GM21723 (cell line): ENCODE measurements around the gene CCDC85C.
A peak's percentile ranks its signal among the peaks of the same experiment; 100 is the strongest.

ENCODE experiments used
- ATAC-seq: cut with Tn5 transposase; IDR thresholded peaks from one replicate; pipeline ENCODE4 v1.9.1; 2021; ENCODE audit warnings: mild to moderate bottlenecking, moderate library complexity; ENCODE audit not compliant: unreplicated experiment

Gene CCDC85C

DNA sequence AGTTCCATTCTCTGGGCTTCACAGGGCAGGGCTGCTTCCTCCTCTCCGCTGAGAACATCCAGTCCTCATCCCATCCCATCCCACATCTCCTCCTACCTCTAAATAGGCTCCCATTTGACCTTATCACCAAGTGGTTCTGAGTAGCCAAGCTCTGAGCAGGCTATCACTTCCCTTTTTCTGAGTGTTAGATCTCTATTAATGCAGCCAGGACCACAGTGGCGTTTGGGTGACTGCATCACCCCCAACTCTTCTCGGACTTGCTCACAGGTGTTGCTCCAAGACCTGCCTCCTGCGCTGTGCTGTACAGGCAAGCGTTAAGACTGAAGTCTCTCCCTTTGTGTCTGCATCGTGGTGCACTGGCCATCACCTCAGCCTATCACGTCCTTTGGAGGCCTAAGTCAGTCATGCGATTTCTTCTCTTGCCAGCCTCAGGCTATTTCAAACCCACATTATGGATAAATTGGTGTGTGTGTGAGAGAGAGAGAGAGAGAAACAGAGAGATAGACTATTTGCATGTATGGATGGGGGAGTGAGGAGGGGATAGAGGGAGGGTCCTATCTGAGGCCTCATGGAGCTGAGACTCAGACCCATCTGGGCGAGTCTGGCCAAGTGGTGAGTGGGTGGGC, 28.5 kb upstream of the CCDC85C start:
- no peak for ATAC-seq

DNA sequence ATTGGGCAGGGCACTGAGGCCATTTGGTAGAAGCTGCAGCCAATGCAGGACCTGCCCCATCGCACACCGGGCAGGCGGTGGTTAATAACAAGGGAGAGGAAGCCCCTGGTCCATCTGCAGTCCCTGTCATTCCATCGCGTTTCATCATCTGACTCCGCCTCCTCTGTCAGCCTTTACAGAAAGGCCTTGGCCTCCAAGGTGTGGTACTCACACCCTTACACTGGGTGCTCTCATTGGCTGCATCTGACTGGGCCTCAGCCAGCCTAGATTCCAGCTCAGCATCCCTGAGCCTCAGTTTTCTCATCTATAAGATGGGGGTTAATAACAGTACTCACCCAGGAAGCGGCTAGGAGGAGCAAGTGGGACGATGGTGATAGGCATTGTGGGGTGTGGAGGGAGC, 26.2 kb upstream of the CCDC85C start:
- ATAC-seq: no peak

DNA sequence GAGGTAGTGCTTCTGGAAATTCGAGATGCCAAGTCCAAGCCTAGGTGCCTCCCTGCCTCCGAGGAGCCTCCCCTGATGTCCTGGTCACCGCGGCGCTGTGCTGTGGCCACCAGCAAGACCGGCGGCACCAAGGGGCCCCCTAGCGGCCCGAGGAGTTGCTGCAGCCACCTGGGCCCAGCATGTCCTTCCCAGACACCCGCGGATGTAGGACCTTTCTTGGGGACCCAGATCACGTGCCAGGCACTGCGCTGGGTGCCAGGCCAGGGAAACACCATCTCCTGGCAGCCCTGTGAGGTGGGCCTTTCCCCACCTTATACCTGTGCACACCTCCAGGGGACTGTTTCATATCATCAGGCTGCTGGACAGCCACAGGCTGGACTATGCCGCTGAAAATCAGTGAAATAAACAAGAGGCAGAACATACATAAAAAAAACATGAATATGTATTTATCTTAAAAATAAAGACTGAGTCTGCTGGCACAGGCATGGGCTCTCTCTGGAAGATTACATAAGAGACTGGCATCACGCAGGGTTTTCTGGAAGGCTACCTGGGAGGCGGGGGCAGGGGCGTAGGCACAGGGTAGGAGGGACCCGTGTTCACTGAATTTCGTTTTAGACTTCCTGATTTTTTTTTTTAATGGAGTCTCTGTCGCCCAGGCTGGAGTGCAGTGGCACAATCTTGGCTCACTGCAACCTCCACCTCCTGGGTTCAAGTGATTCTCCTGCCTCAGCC, 25.0 kb upstream of the CCDC85C start:
- ATAC-seq: peak; percentile 71

DNA sequence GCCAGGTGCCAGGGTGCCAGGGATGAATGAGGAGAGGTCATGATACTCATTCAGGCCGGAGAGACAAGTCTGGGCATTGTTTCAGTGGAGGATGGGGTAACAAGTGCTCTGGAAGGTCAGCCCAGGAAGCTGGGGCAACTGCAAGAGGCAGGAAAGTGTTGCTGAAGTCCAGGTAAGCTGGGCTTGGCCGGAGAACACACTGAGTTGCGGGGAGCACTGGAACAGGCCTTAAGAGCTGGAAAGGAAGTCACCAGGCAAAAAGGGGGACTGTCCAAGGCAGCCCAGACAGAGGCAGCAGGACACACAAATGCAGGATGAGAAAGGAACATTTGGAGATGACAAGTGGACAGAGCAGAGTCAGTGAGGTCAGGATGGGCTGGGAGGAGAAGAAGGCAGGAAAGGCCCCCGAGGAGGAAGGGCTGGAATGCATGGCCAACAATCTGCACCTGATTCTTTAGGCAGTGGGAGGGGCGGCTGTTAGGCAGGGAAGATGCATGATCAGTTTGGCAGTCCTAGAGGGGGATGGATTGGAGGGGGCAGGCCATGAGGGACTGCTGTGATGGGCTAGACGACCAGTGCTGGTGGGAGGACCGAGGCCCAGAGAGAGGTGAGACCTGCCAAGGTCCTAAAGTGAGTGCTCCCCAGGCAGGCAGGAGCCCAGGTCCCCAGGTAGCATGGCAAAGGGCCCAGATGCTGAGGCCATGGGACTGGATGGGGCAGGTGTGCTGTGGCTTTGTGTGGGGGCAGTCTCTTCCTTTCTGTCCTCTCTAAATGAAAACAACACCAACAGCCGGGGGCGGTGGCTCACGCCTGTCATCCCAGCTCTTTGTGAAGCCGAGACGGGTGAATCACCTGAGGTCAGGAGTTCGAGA, 23.7 kb upstream of the CCDC85C start:
- ATAC-seq: no peak

DNA sequence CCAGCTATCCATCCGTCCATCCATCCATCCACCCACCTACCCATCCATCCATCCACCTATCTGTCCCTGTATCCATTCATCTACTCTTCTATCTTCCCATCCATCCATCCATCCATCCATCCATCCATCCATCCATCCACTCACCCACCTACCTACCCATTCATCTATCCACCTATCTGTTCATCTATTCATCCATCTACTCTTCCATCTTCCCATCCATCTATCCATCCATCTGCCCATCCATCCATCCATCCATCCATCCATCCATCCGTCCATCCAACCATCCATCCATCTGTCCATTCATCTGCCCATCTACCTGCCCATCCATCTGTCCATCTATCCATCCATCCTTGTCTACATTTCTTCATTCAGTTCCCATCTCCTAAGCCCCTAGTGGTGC, 23.1 kb upstream of the CCDC85C start:
- no peak for ATAC-seq

DNA sequence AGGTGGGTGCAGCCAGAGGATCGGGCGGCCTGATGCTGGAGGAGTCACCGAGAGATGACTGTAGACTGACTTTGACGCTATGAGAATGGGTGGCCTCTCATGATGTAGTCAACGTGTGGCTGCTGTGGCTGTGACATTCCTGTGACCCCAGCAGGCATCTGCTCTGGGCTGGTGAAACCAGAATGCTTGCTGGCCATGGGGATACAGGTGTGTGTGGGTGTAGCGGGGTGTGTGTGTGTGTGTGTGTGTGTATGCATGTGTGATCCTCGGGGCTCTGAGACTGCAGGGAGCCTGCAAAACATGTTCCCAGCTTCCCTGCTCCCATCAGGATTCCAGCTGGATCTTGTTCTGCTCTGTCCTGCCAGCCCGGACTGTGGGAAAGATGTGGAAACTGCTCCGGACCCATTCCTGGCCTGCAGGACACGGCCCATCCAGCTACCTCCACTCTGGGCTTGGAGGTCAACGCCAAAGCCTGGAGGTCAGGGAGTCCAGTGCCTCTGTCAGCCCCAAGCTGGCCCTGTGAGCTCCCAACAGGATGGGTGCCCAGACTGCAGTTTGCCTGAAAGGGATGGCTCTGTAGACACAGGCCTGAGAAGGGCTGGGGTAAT, 22.1 kb upstream of the CCDC85C start:
- no peak for ATAC-seq

DNA sequence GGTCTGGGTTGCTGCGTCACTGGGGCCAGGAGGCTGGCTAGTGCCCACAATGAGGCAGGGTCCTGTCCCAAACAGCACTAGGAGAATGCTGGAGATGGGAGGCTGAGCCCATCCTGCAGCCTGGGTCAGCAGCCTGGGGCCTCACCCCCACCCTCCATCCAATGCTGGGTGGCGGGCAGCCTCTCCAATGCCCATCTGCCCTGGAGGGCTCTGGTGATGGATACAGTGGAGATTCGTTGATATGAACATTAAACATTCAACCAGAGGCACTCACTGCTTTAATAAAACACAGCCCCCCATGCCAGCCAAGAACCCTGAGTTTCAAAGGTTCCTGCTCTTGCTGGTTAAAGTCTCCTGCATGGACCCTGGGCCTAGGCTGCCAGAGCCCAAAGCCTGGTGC, 21.5 kb upstream of the CCDC85C start:
- ATAC-seq: no peak

DNA sequence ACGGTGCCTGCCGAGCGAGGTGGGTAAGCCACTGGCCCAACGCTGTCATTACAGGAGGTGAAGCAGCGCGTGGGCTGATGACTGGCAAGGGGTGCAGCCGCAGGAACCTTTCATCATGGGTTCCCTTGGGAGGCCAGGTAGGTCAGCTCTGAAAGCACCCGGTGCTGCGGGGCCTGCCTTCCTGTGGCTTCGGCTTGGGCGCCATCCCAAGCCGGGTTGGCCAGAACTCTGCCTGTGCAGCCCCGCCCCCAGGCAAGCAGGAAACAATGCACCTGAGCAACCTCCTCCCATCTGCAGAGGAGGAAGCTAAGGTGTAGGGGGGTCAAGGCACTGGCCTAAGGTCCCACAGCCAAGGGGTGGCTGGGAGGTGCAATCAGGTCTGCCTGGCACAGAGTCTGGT, 21.0 kb upstream of the CCDC85C start:
- ATAC-seq: no peak

DNA sequence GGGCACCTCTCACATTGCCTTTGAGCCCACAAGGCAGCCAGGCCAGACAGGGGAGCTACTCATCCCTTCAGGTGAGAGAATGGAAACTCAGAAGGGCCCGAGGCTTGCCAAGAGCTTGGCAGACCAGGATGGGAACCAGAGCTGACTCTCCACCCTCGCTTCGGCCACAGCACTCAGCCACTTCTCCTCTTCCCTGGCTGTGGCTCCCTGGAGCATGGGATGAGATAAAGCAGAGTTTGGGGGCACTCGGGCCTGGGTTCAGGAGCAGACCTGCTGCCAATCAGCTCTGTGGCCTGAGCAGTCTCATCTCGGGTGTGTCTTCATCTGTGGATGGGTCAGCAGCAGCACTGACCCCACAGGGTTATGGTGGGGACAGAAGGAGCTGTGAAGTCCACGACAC, 20.0 kb upstream of the CCDC85C start:
- no peak for ATAC-seq

DNA sequence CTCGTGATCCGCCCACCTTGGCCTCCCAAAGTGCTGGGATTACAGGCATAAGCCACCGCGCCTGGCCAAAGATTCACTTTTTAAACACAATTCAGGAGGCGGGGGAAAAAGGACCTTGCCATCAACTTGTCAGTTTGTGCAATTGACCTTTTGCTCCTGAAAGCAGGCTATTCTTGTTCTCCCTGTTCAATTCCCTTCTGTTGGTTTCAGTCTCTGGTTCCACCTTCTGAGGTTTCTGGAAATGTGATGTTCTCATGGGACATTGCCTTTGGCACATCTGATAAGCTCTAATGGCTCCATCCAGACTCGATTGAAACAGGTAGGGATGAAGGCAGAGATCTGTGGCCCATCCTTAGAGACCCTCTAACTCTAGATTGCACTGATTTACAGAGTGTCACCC, 17.9 kb upstream of the CCDC85C start:
- ATAC-seq: no peak

DNA sequence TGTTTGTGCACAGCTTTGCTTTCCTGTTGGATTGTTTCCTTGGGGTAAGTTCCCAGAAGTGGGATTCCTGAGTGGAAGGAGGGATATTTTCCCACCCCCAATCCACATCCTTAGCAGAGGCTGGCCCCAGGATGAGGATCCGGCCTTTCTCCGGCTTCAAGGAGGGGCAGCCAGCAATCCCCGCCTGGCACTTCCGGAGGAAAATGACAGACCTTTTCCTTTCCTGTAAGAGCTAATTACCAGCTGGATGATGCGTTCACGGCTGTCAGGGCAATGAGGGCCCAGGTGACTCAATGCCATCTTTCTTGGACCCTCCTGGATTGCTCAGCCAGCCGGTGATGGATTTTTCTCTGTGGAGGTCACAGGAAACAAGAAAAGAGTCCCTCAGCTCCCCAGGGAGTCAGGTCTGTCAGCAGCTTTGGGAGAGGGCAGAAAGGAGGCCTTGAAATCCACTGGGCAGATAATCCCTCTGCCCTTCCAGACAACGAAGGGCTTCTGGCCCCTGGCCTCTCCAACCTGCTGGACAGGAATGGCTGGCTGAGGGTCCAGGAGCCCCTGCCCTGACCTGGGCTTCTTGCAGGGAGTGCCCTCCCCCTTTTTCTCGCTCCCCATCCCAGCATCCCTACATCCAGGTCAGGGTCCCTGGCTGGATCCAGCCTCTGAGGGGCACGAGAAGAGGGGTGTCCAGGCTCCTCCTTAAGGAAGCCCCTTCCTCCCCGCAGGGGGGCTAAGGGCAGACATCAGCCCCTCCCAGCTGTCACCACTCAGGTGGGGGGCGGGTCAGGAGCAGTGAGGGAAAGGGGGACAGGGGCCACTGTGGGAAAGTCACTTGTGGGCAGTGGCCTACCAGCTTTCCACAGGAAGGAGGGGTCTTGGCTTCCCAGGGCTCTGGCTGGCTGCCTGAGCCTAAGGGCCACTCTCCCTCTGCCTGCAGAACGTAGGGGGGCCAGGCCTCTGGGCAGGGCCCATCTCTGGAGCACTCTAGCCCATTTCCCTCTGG, 16.1 kb upstream of the CCDC85C start:
- ATAC-seq: no peak

DNA sequence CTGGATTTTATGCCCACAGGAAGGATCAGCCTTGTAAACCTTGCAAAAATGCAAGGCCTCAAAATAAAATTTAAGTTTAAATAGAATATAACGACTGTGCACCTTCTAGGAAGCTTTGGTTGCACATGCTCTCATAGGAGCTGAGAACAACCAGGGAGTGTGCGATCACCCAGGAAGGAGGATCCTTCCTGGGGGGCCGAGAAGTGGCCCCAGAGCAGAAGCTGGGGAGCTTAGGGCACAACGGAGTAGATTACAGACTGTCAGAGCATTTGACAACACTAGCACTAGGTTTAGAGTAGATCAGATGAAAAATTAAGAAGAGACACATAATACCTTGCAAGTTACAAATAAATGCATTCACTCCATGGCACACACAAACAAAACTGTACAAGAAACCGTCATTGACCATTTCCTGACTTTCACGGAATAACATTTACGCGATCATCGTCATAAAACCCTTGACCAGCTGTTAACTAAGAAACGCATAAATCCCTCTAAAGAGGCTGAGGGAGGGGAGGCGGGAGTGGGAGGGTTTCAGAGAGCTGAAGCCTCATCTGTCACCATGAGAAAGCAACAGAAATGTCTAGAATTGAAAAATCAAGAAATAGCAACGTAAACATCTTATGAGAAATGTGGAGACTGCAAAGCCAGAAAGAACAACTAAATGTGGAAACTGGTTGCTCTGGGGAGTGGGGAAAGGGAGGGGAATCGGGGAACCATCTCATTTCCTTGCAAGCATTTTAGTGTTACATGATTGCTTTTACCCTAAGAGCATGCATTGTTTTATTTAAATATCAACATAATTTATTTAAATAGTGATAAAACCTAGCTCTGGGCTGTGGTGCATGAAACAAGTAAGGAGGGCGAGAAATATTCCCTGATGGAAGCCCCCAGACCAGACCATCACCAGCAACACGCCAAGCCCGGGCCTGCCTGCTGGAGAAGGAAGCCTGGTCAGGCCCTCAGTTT, 13.1 kb upstream of the CCDC85C start:
- ATAC-seq: no peak

DNA sequence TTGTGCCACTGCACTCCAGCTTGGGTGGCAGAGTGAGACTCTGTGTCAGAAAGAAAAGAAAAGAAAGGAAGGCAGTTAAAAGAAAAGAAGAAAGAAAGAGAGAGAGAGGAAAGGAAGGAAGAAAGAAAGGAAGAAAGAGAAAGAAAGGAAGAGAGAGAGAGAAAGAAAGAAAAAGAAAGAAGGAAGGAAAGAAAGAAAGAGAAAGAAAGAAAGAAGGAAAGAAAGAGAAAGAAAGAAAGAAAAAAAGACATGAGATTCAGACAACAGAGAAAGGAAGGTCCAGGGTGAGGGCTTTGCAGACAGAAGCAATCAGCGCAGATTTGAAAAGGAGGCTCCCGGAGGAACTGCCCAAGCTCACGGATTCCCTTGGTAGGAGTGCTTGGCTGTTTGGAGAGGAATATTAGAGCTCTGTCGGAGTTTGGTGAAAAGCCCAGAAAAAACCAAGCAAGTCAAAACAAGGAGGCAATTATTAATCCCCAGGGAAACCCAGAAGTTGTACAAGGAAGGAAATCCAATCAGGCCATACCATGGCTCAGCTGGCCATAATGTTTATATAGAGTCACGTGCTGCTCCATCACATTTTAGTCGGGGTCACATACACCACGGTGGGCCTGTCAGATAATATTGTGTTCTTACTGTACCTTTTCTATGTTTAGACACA, 11.6 kb upstream of the CCDC85C start:
- no peak for ATAC-seq

DNA sequence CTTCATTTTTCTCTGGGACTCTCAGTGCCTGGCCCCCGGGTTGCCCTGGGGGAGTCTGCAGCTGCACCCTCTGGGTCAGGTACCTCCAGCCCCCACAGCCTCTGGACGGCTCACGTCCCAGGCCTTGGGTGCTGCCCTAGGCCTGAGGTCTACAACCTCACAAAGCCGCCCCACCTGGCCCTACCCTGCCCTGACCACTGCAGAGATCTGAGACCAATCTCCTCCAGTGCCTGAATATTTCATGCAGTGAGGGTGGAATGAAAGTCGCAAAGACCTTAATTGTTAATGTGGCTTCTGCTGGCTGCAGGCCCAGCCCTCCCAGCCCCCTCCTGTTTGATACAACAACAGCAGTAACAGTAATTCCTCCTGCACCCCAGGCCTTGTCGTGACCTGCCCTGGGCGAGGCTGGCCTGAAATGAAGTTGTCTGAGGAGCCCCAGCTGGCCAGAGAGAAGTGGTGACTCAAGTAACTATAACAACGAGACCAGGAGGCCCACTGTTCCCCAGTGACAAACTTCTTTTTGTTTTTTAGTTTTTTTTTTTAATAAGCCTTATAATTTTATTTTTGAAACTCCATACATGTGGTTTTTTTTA, 8.8 kb upstream of the CCDC85C start:
- no peak for ATAC-seq

DNA sequence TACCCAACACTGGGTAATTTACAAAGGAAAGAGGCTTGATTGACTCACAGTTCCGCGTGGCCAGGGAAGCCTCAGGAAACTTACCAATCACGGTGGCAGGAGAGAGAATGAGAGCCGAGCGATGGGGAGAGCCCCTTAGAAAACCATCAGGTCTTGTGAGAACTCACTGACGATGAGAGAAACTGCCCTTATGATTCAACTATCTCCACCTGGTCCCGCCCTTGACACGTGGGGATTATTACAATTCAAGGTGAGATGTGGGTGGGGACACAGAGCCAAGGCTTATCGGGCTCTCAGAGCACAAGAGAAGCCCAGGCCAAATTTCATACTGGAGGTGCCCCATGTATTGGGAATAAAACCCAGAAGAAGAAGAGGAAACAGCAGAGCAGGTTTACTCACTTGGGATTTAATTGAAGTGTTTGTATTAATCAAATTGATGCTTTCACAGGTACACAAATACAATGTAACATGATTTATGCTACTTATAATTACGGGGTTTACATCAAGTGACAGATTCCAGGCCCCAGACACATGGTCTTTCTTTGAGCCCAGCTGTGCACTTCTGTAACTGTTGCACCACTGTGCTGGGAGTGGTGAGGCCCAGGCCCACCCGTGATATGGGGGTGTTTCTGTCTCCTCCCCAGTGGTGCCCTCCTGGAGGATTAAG, 8.2 kb upstream of the CCDC85C start:
- no peak for ATAC-seq

DNA sequence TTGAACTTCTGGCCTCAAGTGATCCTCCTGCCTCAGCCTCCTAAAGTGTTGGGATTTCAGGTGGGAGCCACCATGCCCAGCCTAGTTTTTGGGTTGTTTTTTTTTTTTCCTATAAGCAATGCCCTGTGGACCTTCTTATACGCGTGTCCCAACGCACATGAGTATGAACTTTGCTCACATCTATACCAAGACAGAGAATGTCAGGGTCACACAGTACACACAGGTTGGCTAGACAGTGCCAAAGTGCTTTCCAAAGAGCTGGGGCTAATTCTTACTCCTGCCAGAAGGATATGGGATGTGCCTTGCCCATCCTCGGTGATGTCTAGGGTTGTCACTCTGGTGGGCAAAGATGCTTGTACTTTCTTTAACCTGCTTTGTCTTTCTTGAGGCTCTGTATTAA, 7.6 kb upstream of the CCDC85C start:
- no peak for ATAC-seq

DNA sequence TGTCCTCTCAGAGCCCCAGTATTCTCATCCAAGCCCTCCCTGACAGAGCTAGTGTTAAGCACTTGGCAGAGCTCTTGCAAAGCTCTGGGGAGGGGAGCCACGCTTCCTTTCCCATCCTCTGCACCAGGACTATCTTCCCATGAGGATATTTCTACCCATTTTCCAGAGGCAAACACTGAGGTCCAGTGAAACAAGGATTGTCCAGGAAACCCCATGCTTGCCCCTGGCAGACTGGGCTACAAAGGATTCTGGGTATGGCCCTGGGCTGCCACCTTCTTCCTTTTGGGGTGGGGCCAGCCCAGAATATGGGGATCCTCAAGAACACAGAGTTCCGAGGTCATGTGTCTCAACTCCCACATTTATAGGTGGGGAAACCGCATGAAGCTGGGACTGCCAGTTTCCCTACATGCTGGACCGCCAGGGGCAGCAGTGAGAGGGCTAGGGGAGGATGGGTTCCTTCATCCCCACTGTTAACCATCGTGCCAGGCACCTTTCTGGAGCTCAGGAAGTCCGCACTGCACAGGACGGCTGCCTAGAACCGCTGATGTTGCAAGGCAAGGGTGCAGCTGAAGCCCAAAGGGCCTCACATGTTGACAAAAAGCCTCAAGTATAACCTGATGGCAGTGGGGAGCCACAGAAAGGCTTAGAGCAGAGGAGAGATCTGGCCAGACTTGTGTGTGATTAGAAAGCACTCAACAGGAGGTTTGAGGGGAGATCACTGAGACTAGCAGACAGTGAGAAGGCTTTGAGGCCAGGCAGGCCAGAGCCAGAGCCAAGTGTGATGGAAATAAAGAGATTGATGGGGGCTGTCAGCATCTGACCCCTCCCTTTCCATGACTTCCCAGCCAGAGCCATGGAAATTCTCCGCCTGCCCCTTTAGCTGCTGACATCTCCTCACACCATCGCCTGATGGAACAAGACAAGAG, 5.5 kb upstream of the CCDC85C start:
- ATAC-seq: no peak
